ENCODE data around the gene EGFL8.
A peak's percentile ranks its signal among the peaks of the same experiment; 100 is the strongest.

The EGFL8 gene

GRCh38 chr6:32194825-32195651 lies 30.6 kb downstream of the EGFL8 start:
- peaks cover 58% of the 10 kb centered on the region for H3K79me2 ChIP-seq (ENCODE audit: insufficient read depth, low read length)
- H3K4me1 ChIP-seq (ENCODE audit: insufficient read depth, low read length, poor library complexity, severe bottlenecking) = peaks cover 52% of the 10 kb centered on the region
- H2AFZ ChIP-seq (ENCODE audit: low read length) = peak overlapping the region; percentile 35; the same call in 1 of the 2 replicates
- H3F3A ChIP-seq (ENCODE audit: low read depth) = no peaks in the 10 kb centered on the region
- peak overlapping the region; percentile 96 for H3K9ac ChIP-seq (ENCODE audit: low read depth, low read length, poor library complexity, severe bottlenecking)
- no peaks in the 10 kb centered on the region for H3K27me3 ChIP-seq (ENCODE audit: insufficient read depth, low read length, poor library complexity, severe bottlenecking)
- H3K4me2 ChIP-seq (ENCODE audit: low read depth, low read length, poor library complexity, severe bottlenecking) = peak overlapping the region; percentile 99
- H3K36me3 ChIP-seq (ENCODE audit: insufficient read depth, low read length) = no peaks in the 10 kb centered on the region
- peak overlapping the region; percentile 91 for H3K4me3 ChIP-seq (ENCODE audit: low read length, poor library complexity, severe bottlenecking)
- H3K9me2 ChIP-seq (replicated peaks; ENCODE audit: low read depth, low read length) = no peaks in the 10 kb centered on the region
- H4K20me1 ChIP-seq (ENCODE audit: insufficient read depth, low read length, poor library complexity, severe bottlenecking) = no peaks in the 10 kb centered on the region
- TF ChIP-seq CTCF (conservative IDR thresholded peaks at IDR 0.05; ENCODE audit: low read length) (peak; percentile 82), EZH2phosphoT487 (IDR thresholded peaks at IDR 0.05; ENCODE audit: borderline replicate concordance) (no peak)
- H3K9me3 ChIP-seq (ENCODE audit: insufficient read depth, low read depth, low read length) = no peaks in the 10 kb centered on the region

- Histone ChIP-seq H3K36me3 (ENCODE audit: insufficient read depth, low read length) (no peaks in the 10 kb centered on the region), H3K9ac (ENCODE audit: low read depth, low read length, poor library complexity, severe bottlenecking) (peak overlapping the region; percentile 100), H3K27me3 (ENCODE audit: insufficient read depth, low read length, poor library complexity, severe bottlenecking) (no peaks in the 10 kb centered on the region), H4K20me1 (ENCODE audit: insufficient read depth, low read length, poor library complexity, severe bottlenecking) (no peaks in the 10 kb centered on the region), H3K79me2 (ENCODE audit: insufficient read depth, low read length) (peaks cover 53% of the 10 kb centered on the region), H3K4me3 (ENCODE audit: low read length, poor library complexity, severe bottlenecking) (peak overlapping the region; percentile 99), H3K4me1 (ENCODE audit: insufficient read depth, low read length, poor library complexity, severe bottlenecking) (peaks cover 52% of the 10 kb centered on the region), H3K9me3 (ENCODE audit: insufficient read depth, low read depth, low read length) (no peaks in the 10 kb centered on the region), H3K4me2 (ENCODE audit: low read depth, low read length, poor library complexity, severe bottlenecking) (no peak overlapping the region), H3F3A (ENCODE audit: low read depth) (no peaks in the 10 kb centered on the region), H2AFZ (ENCODE audit: low read length) (no peak overlapping the region), H3K9me2 (replicated peaks; ENCODE audit: low read depth, low read length) (no peaks in the 10 kb centered on the region)
- TF ChIP-seq CTCF (conservative IDR thresholded peaks at IDR 0.05; ENCODE audit: low read length) (no peak), EZH2phosphoT487 (IDR thresholded peaks at IDR 0.05; ENCODE audit: borderline replicate concordance) (no peak)
These were observed 31.2 kb downstream of the EGFL8 start for GRCh38 chr6:32195652-32195901.

- no peaks in the 10 kb centered on the region for H4K20me1 ChIP-seq (ENCODE audit: insufficient read depth, low read length, poor library complexity, severe bottlenecking)
- peak overlapping the region; percentile 86 for H2AFZ ChIP-seq (ENCODE audit: low read length)
- no peaks in the 10 kb centered on the region for H3K36me3 ChIP-seq (ENCODE audit: insufficient read depth, low read length)
- H3K27me3 ChIP-seq (ENCODE audit: insufficient read depth, low read length, poor library complexity, severe bottlenecking) = no peaks in the 10 kb centered on the region
- H3K9me2 ChIP-seq (replicated peaks; ENCODE audit: low read depth, low read length) = no peaks in the 10 kb centered on the region
- H3K9me3 ChIP-seq (ENCODE audit: insufficient read depth, low read depth, low read length) = no peaks in the 10 kb centered on the region
- H3F3A ChIP-seq (ENCODE audit: low read depth) = no peaks in the 10 kb centered on the region
- peaks cover 48% of the 10 kb centered on the region for H3K4me1 ChIP-seq (ENCODE audit: insufficient read depth, low read length, poor library complexity, severe bottlenecking)
- H3K4me2 ChIP-seq (ENCODE audit: low read depth, low read length, poor library complexity, severe bottlenecking) = peak overlapping the region; percentile 84
- peaks cover 48% of the 10 kb centered on the region for H3K79me2 ChIP-seq (ENCODE audit: insufficient read depth, low read length)
- peak overlapping the region; percentile 100 for H3K9ac ChIP-seq (ENCODE audit: low read depth, low read length, poor library complexity, severe bottlenecking)
- H3K4me3 ChIP-seq (ENCODE audit: low read length, poor library complexity, severe bottlenecking) = peak overlapping the region; percentile 99
- TF ChIP-seq EZH2phosphoT487 (IDR thresholded peaks at IDR 0.05; ENCODE audit: borderline replicate concordance) (no peak), CTCF (conservative IDR thresholded peaks at IDR 0.05; ENCODE audit: low read length) (no peak)
These were observed 31.7 kb downstream of the EGFL8 start for GRCh38 chr6:32195902-32196681.

Measured in Loucy (cell line).